Erythroblast (primary cell): ENCODE results near the gene ATXN3L.

Source experiments
- DNase-seq, 2 experiments: peaks; one replicate each; lab custom pipeline; 2025; lab: John Stamatoyannopoulos, UW
- GATA1 ChIP-seq: IDR thresholded peaks from 2 replicates; pipeline ENCODE4 v1.6.1; 2011; ENCODE audit warnings: low read depth, mild to moderate bottlenecking, control low read depth, low read length, moderate library complexity
- POLR2A ChIP-seq: IDR thresholded peaks from 2 replicates; pipeline ENCODE4 v1.6.1; 2011; ENCODE audit warnings: mild to moderate bottlenecking, low read length

ATXN3L gene

DNA sequence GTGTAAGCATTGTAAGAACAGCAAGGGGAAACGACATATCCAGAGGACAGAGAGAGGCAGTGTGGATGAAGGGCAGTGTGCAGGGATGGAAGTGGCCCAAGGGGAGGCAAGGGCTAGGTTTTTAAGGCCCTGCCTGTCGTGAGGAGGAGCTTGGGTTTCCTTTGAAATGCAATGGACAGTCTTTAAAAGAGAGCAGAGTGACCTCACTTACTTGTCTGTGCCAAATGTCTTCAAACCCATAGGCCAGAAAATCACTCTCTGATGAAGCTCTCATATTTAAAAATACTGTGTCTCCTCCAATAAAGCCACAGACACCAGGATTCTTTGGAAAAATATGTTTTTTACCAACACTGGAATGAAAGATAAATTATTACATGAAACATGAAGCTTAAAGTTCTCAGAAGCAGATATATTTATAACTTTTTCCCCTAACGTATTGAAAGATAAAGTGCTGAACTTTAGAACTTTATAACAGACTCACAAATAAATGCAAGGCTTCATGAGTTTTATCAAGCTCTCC lies 19.2 kb upstream of the ATXN3L start:
- TF ChIP-seq GATA1 (no peak), POLR2A (no peak)
- no peak for DNase-seq

DNA sequence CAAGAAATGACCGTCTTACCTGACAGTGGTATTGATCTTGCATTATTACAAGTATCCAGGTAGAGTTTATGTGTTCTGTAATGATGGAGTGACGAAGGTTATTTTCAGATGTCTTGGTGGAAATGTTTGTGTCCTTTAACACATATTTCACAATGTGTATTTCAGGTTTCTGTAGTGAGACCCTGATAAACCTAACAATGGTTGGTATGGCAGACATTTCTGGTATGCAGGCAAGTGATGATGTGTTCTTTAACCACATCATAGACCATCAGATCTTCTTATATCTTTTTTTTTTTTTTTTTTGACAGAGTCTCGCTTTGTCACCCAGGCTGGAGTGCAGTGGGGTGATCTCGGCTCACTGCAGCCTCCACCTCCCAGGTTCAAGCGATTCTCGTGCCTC lies 14.6 kb upstream of the ATXN3L start:
- no peak for DNase-seq
- TF ChIP-seq GATA1 (no peak), POLR2A (no peak)

GRCh38 chrX:13330446-13330845 lies 10.6 kb upstream of the ATXN3L start:
- DNase-seq: no peak
- no peak for TF ChIP-seq POLR2A
- no peak for TF ChIP-seq GATA1

GRCh38 chrX:13327666-13328065 lies 7.8 kb upstream of the ATXN3L start:
- TF ChIP-seq GATA1 (no peak), POLR2A (no peak)
- DNase-seq: no peak

- TF ChIP-seq POLR2A (no peak), GATA1 (no peak)
- DNase-seq: no peak
Measured at GRCh38 chrX:13323241-13323640, 3.4 kb upstream of the ATXN3L start.

DNA sequence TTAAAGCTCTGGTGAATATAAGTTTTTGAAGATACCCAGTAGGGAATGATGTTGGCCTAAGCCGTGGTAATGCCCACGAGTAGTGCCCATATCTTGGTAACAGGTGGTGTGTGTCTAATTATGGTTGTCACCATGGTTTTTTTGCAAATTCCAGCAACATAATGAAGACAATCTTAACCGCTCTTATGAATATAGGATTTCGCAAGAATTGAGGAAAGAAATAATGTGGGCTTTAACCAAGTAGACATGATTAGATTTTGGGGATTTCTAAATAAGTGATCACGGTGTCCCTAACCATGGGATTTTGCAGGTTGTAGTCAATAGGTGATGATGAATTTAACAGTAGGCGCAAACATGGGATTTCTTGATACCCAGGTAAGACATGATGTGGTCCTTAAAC lies 2.5 kb downstream of the ATXN3L start:
- no peak for TF ChIP-seq GATA1
- TF ChIP-seq POLR2A: no peak
- DNase-seq: no peak

GRCh38 chrX:13311560-13311959 lies 8.3 kb downstream of the ATXN3L start:
- no peak for DNase-seq
- TF ChIP-seq GATA1 (no peak), POLR2A (no peak)

GRCh38 chrX:13309631-13310030 lies 10.2 kb downstream of the ATXN3L start:
- TF ChIP-seq GATA1 (no peak), POLR2A (no peak)
- DNase-seq: no peak

- no peak for DNase-seq
- TF ChIP-seq GATA1 (no peak), POLR2A (no peak)
Measured at GRCh38 chrX:13307041-13307440, 12.8 kb downstream of the ATXN3L start.

GRCh38 chrX:13305108-13305507 lies 14.7 kb downstream of the ATXN3L start:
- DNase-seq: no peak
- no peak for TF ChIP-seq POLR2A
- TF ChIP-seq GATA1: no peak

GRCh38 chrX:13304052-13304451 lies 15.8 kb downstream of the ATXN3L start:
- DNase-seq: no peak

GRCh38 chrX:13303248-13303647 lies 16.6 kb downstream of the ATXN3L start:
- peak in 1 of 2 experiments; percentile 1 for DNase-seq

More at GRCh38 chrX:13304052-13304451, 15.8 kb downstream of the ATXN3L start:
- no peak for TF ChIP-seq GATA1
- TF ChIP-seq POLR2A: no peak

GRCh38 chrX:13298836-13299235 lies 21.0 kb downstream of the ATXN3L start:
- TF ChIP-seq GATA1 (no peak), POLR2A (no peak)
- no peak for DNase-seq

DNA sequence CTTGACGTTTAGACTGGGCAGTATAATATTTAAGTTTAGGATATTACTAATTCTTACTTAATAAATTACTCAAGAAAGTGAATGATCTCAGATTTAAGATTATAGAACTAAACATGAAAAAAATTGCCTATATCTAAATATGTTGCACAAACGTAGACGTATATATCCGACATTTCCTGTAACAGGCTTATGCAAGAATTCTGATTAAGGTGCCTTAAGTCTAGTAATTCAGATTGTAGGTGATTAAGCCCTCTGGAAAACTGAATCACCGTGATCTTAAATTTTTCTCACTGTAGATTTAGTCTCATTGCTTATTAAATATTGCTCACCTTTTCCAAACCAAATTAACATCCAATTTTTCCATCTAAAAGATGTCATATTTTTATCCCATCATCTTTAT lies 24.0 kb downstream of the ATXN3L start:
- TF ChIP-seq GATA1: no peak
- TF ChIP-seq POLR2A: no peak
- no peak for DNase-seq

DNA sequence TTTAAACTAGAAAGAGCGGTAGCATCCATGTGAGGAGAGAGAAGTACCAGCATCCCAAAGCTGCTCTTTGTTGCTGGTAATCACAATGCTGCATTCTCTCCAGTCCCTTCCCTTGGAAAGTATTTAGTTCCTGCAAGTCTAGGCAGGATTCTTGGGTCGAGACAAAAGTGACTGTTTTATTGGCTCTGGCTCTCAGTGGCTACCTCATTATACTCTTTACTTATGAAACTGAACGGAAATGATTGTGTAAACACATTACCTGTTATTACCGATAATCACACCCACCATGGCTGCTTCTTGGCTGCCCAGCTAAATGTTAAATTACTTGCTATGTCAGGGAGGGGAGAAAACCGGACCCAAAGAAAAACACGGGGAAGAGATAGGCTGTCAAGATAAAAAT lies 26.2 kb downstream of the ATXN3L start:
- TF ChIP-seq GATA1 (no peak), POLR2A (no peak)
- no peak for DNase-seq
